ENCODE results near the gene CASK.

Gene CASK

GRCh38 chrX:41630091-41630490 lies 293.3 kb downstream of the CASK start:
- no peak for DNase-seq (ENCODE audit: low read depth)
- TF ChIP-seq CTCF (IDR thresholded peaks at IDR 0.05; ENCODE audit: low read depth, low read length, missing control alignments), result no peak
- H3K4me3 ChIP-seq (ENCODE audit: low read depth, low read length), result no peak overlapping the region

GRCh38 chrX:41629539-41629938 lies 293.8 kb downstream of the CASK start:
- no peak overlapping the region for H3K4me3 ChIP-seq (ENCODE audit: low read depth, low read length)
- no peak for DNase-seq (ENCODE audit: low read depth)
- no peak for TF ChIP-seq CTCF (IDR thresholded peaks at IDR 0.05; ENCODE audit: low read depth, low read length, missing control alignments)

GRCh38 chrX:41621222-41621723 lies 302.1 kb downstream of the CASK start:
- no peak overlapping the region for H3K4me3 ChIP-seq (ENCODE audit: low read depth, low read length)
- no peak for TF ChIP-seq CTCF (IDR thresholded peaks at IDR 0.05; ENCODE audit: low read depth, low read length, missing control alignments)
- DNase-seq (ENCODE audit: low read depth), result no peak

- TF ChIP-seq CTCF (IDR thresholded peaks at IDR 0.05; ENCODE audit: low read depth, low read length, missing control alignments), result no peak
- H3K4me3 ChIP-seq (ENCODE audit: low read depth, low read length), result no peak overlapping the region
- DNase-seq (ENCODE audit: low read depth), result no peak
Measured at GRCh38 chrX:41619221-41619620, 304.1 kb downstream of the CASK start.

- no peak for DNase-seq (ENCODE audit: low read depth)
Measured at GRCh38 chrX:41616935-41617334, 306.4 kb downstream of the CASK start.

GRCh38 chrX:41616255-41616654 lies 307.1 kb downstream of the CASK start:
- DNase-seq (ENCODE audit: low read depth), result no peak

More at GRCh38 chrX:41616935-41617334, 306.4 kb downstream of the CASK start:
- no peak overlapping the region for H3K4me3 ChIP-seq (ENCODE audit: low read depth, low read length)
- TF ChIP-seq CTCF (IDR thresholded peaks at IDR 0.05; ENCODE audit: low read depth, low read length, missing control alignments), result no peak

More at GRCh38 chrX:41616255-41616654, 307.1 kb downstream of the CASK start:
- no peak for TF ChIP-seq CTCF (IDR thresholded peaks at IDR 0.05; ENCODE audit: low read depth, low read length, missing control alignments)
- no peak overlapping the region for H3K4me3 ChIP-seq (ENCODE audit: low read depth, low read length)

Measured in GM12864 (cell line).